KOPT-K1 (cell line): ENCODE measurements around the gene ATP2A2.
"Not testable (repeated sequence)": the region's sequence is repeated elsewhere in the genome, so short reads cannot be mapped to it uniquely, and the experiment has no call there.

Experiments used
- H3K27ac ChIP-seq: fragments of 200-600 bp; sonication (generic); 2 replicates; pipeline ENCODE4 v1.5.1; 2016; ENCODE audit warnings: antibody characterized with exemption, mild to moderate bottlenecking, low read depth, low read length; ENCODE audit not compliant: poor library complexity, severe bottlenecking
- H3K36me3 ChIP-seq: fragments of 200-600 bp; sonication (generic); 2 replicates; pipeline ENCODE4 v1.5.1; 2017; ENCODE audit warnings: antibody characterized with exemption, mild to moderate bottlenecking, low read length, moderate library complexity; ENCODE audit not compliant: insufficient read depth
- H3K9me3 ChIP-seq: fragments of 200-600 bp; sonication (generic); 2 replicates; pipeline ENCODE4 v1.5.1; 2017; ENCODE audit warnings: antibody characterized with exemption, low read length, mild to moderate bottlenecking; ENCODE audit not compliant: insufficient read depth, poor library complexity, severe bottlenecking

ATP2A2 gene

GRCh38 chr12:110353211-110353965 is 72.3 kb downstream of the ATP2A2 start:
- Histone ChIP-seq H3K9me3 (no peaks in the 10 kb centered on the region), H3K27ac (no peak overlapping the region), H3K36me3 (peaks cover 33% of the 10 kb centered on the region)

- Histone ChIP-seq H3K9me3 (no peaks in the 10 kb centered on the region), H3K27ac (no peak overlapping the region), H3K36me3 (peaks cover 24% of the 10 kb centered on the region)
Observed at GRCh38 chr12:110354172-110354780, 73.2 kb downstream of the ATP2A2 start.

GRCh38 chr12:110355073-110355472 is 74.0 kb downstream of the ATP2A2 start:
- Histone ChIP-seq H3K9me3 (no peaks in the 10 kb centered on the region), H3K36me3 (peaks cover 16% of the 10 kb centered on the region), H3K27ac (no peak overlapping the region)

- H3K27ac ChIP-seq, H3K36me3 ChIP-seq, H3K9me3 ChIP-seq: not testable (repeated sequence)
Observed at GRCh38 chr12:110358384-110359097, 77.5 kb downstream of the ATP2A2 start.

- Histone ChIP-seq H3K9me3 (no peaks in the 10 kb centered on the region), H3K36me3 (no peaks in the 10 kb centered on the region), H3K27ac (no peak overlapping the region)
Observed at GRCh38 chr12:110361216-110361615, 80.2 kb downstream of the ATP2A2 start.

GRCh38 chr12:110365489-110366320 is 84.7 kb downstream of the ATP2A2 start:
- H3K9me3 ChIP-seq: no peaks in the 10 kb centered on the region
- H3K36me3 ChIP-seq: peaks cover 14% of the 10 kb centered on the region
- H3K27ac ChIP-seq: peak overlapping the region; percentile 16

- H3K9me3 ChIP-seq: no peaks in the 10 kb centered on the region
Observed at GRCh38 chr12:110366321-110367142, 85.5 kb downstream of the ATP2A2 start.

GRCh38 chr12:110367181-110367864 is 86.3 kb downstream of the ATP2A2 start:
- H3K27ac ChIP-seq: no peak overlapping the region
- H3K36me3 ChIP-seq: peaks cover 30% of the 10 kb centered on the region
- no peaks in the 10 kb centered on the region for H3K9me3 ChIP-seq

More at GRCh38 chr12:110366321-110367142, 85.5 kb downstream of the ATP2A2 start:
- H3K36me3 ChIP-seq: peaks cover 22% of the 10 kb centered on the region
- H3K27ac ChIP-seq: peak overlapping the region; percentile 16

GRCh38 chr12:110369992-110370391 is 88.9 kb downstream of the ATP2A2 start:
- H3K9me3 ChIP-seq: no peaks in the 10 kb centered on the region
- H3K27ac ChIP-seq: no peak overlapping the region
- H3K36me3 ChIP-seq: peaks cover 57% of the 10 kb centered on the region

- peaks cover 65% of the 10 kb centered on the region for H3K36me3 ChIP-seq
- H3K27ac ChIP-seq: no peak overlapping the region
- no peaks in the 10 kb centered on the region for H3K9me3 ChIP-seq
Observed at GRCh38 chr12:110370732-110371231, 89.7 kb downstream of the ATP2A2 start.

GRCh38 chr12:110371408-110372055 is 90.5 kb downstream of the ATP2A2 start:
- no peak overlapping the region for H3K27ac ChIP-seq
- H3K36me3 ChIP-seq: peaks cover 72% of the 10 kb centered on the region

GRCh38 chr12:110372056-110372425 is 91.0 kb downstream of the ATP2A2 start:
- no peak overlapping the region for H3K27ac ChIP-seq
- no peaks in the 10 kb centered on the region for H3K9me3 ChIP-seq
- H3K36me3 ChIP-seq: peaks cover 77% of the 10 kb centered on the region

More at GRCh38 chr12:110371408-110372055, 90.5 kb downstream of the ATP2A2 start:
- H3K9me3 ChIP-seq: no peaks in the 10 kb centered on the region

GRCh38 chr12:110373025-110373424 is 92.0 kb downstream of the ATP2A2 start:
- Histone ChIP-seq H3K36me3 (peaks cover 87% of the 10 kb centered on the region), H3K27ac (no peak overlapping the region), H3K9me3 (no peaks in the 10 kb centered on the region)
